ENCODE results near the gene STEAP1. TPM values are rescaled to one million over a fixed set of nuclear protein-coding genes. Genes with fewer than 3 reads are reported as not detected.
"Not testable (repeated sequence)": the region's sequence is repeated elsewhere in the genome, so short reads cannot be mapped to it uniquely, and the experiment has no call there.

Gene STEAP1
- total RNA-seq, 2 donors from 2014 or later: not detected

GRCh38 chr7:90180011-90180585 lies 25.8 kb downstream of the STEAP1 start:
- Mint-ChIP-seq H3K27ac (no peak overlapping the region), H3K4me3 (no peak overlapping the region), H3K4me1 (no peaks in the 10 kb centered on the region), H3K36me3 (ENCODE audit: low read depth) (no peaks in the 10 kb centered on the region), H3K27me3 (peaks cover 11% of the 10 kb centered on the region)
- no peaks in the 10 kb centered on the region for H3K9me3 ChIP-seq (ENCODE audit: control insufficient read depth, low read length, poor library complexity, severe bottlenecking)
- ATAC-seq: no peak
- no peak for DNase-seq

DNA sequence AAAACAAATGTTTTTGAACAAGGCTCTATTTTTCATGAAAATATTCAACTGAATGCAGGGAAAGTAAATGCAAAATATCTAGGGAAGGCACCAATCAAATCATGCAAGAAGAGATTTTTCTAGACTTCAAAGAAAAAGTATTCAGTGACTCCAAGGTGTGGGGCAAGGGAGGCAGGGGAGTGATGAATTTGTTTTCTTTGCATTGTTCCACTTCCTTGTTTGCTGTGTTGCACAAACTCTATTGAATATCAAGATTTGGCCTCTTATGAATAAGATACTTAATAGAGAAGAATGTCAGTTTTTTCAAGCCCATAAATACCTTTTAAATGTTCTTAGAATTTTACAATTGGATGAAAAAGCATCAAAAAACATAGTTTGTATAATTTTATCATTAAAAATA lies 26.4 kb downstream of the STEAP1 start:
- Mint-ChIP-seq H3K27ac (no peak overlapping the region), H3K4me3 (no peak overlapping the region)

DNA sequence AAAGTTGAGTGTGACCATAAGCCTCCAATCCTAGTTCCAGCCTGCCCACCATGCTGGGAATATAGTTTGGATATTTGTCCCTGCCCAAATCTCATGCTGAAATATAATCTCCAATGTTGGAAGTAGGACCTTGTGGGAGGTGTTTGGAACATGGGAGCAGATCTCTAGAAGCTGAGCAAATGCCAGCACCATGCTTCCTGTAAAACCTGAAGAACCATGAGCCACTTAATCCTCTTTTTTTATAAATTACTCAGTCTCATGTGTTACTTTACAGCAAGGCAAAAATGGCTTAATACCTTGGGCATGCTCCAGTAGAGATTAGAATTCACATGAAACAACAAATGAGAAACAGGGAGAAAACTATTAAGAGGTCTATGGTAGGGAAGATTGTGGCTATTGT lies 27.2 kb downstream of the STEAP1 start:
- peaks cover 11% of the 10 kb centered on the region for H3K27me3 Mint-ChIP-seq
- no peak overlapping the region for H3K4me3 Mint-ChIP-seq
- no peaks in the 10 kb centered on the region for H3K9me3 ChIP-seq (ENCODE audit: control insufficient read depth, low read length, poor library complexity, severe bottlenecking)
- no peaks in the 10 kb centered on the region for H3K36me3 Mint-ChIP-seq (ENCODE audit: low read depth)
- no peaks in the 10 kb centered on the region for H3K4me1 Mint-ChIP-seq
- no peak overlapping the region for H3K27ac Mint-ChIP-seq
- DNase-seq (no peak), ATAC-seq (no peak)

More for the DNA sequence above, 26.4 kb downstream of the STEAP1 start:
- no peak for DNase-seq
- Mint-ChIP-seq H3K27me3 (peaks cover 11% of the 10 kb centered on the region), H3K36me3 (ENCODE audit: low read depth) (no peaks in the 10 kb centered on the region), H3K4me1 (no peaks in the 10 kb centered on the region)
- no peaks in the 10 kb centered on the region for H3K9me3 ChIP-seq (ENCODE audit: control insufficient read depth, low read length, poor library complexity, severe bottlenecking)
- no peak for ATAC-seq

DNA sequence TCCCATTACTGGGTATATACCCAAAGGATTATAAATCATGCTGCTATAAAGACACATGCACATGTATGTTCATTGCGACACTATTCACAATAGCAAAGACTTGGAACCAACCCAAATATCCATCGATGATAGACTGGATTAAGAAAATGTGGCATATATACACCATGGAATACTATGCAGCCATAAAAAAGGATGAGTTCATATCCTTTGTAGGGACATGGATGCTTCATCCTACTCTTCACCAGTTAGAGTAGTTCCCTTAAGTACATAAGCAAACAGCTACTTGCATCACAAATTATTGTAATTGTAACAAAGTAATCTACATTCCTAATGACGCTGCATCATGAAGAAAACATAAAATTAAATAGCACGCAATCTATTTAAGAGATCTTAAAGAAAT lies 32.0 kb downstream of the STEAP1 start:
- not testable (repeated sequence) for H3K4me3 Mint-ChIP-seq; DNase-seq; H3K36me3 Mint-ChIP-seq (ENCODE audit: low read depth); H3K27ac Mint-ChIP-seq; H3K9me3 ChIP-seq (ENCODE audit: control insufficient read depth, low read length, poor library complexity, severe bottlenecking); ATAC-seq; H3K4me1 Mint-ChIP-seq
- peaks cover 11% of the 10 kb centered on the region for H3K27me3 Mint-ChIP-seq

DNA sequence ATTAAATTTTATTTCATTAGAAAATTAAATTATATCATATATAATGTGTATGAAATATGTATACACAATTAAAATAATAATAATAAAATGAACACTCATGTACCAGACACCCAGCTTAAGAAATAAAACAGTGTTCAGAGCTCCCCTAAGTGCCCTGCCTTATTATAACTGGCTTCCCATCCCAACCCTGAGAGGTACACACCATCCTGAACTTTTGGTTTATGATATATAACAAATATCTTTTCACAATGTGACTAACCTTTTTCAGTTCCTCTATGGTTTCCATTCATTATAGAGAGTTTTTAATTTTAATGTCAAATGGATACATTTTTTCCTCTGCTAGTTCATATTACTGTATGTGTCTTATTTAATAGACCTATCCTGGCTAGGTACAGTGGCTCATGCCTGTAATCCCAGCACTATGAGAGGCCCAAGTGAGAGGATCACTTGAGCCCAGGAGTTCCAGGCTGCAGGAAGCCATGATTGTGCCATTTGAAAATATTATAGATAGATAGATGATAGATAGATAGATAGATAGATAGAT lies 33.3 kb downstream of the STEAP1 start:
- Mint-ChIP-seq H3K4me3 (no peak overlapping the region), H3K27me3 (peaks cover 6% of the 10 kb centered on the region), H3K4me1 (no peaks in the 10 kb centered on the region), H3K36me3 (ENCODE audit: low read depth) (no peaks in the 10 kb centered on the region), H3K27ac (no peak overlapping the region)
- no peak for DNase-seq
- no peak for ATAC-seq
- peaks cover 1% of the 10 kb centered on the region for H3K9me3 ChIP-seq (ENCODE audit: control insufficient read depth, low read length, poor library complexity, severe bottlenecking)

DNA sequence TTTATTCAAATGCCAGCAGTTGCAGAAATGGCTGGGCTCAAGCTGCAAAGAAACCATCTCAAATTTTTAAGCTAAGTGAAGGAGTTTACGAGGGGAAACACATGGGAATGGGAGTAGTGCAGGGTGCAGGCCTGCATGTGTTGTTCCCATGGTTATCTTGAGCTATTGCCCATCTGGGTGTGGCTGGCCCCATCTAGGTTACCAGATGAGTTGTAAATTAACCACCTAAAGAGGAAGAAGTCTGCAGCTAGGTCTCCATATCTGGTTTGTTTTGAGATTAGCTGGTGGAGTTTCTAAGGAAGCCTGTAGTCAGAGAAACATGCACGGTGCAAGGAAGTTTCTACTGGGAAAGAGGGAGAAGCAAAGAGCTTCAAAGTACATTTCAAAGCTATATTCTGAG lies 34.0 kb downstream of the STEAP1 start:
- DNase-seq: no peak
- no peak for ATAC-seq
- no peak overlapping the region for H3K27ac Mint-ChIP-seq
- peaks cover 6% of the 10 kb centered on the region for H3K27me3 Mint-ChIP-seq
- no peaks in the 10 kb centered on the region for H3K36me3 Mint-ChIP-seq (ENCODE audit: low read depth)
- no peaks in the 10 kb centered on the region for H3K4me1 Mint-ChIP-seq
- no peak overlapping the region for H3K4me3 Mint-ChIP-seq
- peaks cover 5% of the 10 kb centered on the region for H3K9me3 ChIP-seq (ENCODE audit: control insufficient read depth, low read length, poor library complexity, severe bottlenecking)

DNA sequence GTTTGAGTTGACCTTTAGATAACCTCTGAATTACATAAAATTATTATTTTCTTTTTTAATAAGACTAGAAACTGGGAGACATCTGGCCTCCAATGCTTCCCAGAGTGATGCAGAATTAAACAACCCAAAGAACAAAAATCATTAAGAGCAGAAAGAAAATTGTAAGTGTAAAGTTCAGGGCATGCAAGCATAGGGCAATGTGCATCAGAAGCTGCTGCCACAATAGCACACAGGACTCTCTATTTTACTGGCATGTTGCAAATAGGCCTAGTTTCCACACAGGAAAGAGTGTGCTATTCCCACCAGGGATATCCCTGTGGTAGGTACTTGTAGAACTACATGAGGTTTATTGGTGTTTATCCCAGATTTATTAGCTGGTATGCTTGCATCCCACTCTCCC lies 36.7 kb downstream of the STEAP1 start:
- DNase-seq: no peak
- Mint-ChIP-seq H3K27ac (no peak overlapping the region), H3K36me3 (ENCODE audit: low read depth) (no peaks in the 10 kb centered on the region), H3K4me1 (no peaks in the 10 kb centered on the region), H3K27me3 (no peaks in the 10 kb centered on the region), H3K4me3 (no peak overlapping the region)
- ATAC-seq: no peak
- H3K9me3 ChIP-seq (ENCODE audit: control insufficient read depth, low read length, poor library complexity, severe bottlenecking): peaks cover 5% of the 10 kb centered on the region

DNA sequence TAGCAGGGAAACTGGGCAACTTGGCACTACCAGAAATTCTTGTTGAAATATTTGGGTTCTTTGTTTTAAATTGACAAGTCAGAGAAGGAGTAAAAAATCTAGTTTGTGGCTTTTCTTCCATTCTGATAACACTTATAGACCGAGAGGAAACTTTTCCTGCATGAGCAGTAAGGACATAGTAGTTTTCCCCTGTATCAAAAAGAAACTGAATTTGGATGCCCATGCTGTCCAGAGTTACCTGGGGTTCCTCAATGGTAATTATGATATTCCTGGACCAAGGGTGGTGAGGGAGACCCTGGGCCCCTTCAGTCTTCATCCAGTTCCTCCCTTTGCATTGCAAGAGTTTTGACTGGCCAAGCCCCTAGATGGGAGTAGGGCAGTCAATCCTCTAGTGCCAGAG lies 37.4 kb downstream of the STEAP1 start:
- no peak for ATAC-seq
- no peak for DNase-seq
- no peak overlapping the region for H3K27ac Mint-ChIP-seq
- no peaks in the 10 kb centered on the region for H3K27me3 Mint-ChIP-seq
- H3K9me3 ChIP-seq (ENCODE audit: control insufficient read depth, low read length, poor library complexity, severe bottlenecking): peaks cover 5% of the 10 kb centered on the region
- no peaks in the 10 kb centered on the region for H3K4me1 Mint-ChIP-seq
- no peaks in the 10 kb centered on the region for H3K36me3 Mint-ChIP-seq (ENCODE audit: low read depth)
- no peak overlapping the region for H3K4me3 Mint-ChIP-seq

GRCh38 chr7:90192876-90193750 lies 38.8 kb downstream of the STEAP1 start:
- ATAC-seq: no peak
- H3K27ac Mint-ChIP-seq: no peak overlapping the region
- H3K4me1 Mint-ChIP-seq: no peaks in the 10 kb centered on the region
- no peak overlapping the region for H3K4me3 Mint-ChIP-seq
- DNase-seq: no peak
- H3K27me3 Mint-ChIP-seq: no peaks in the 10 kb centered on the region
- H3K9me3 ChIP-seq (ENCODE audit: control insufficient read depth, low read length, poor library complexity, severe bottlenecking): peaks cover 5% of the 10 kb centered on the region
- H3K36me3 Mint-ChIP-seq (ENCODE audit: low read depth): no peaks in the 10 kb centered on the region

DNA sequence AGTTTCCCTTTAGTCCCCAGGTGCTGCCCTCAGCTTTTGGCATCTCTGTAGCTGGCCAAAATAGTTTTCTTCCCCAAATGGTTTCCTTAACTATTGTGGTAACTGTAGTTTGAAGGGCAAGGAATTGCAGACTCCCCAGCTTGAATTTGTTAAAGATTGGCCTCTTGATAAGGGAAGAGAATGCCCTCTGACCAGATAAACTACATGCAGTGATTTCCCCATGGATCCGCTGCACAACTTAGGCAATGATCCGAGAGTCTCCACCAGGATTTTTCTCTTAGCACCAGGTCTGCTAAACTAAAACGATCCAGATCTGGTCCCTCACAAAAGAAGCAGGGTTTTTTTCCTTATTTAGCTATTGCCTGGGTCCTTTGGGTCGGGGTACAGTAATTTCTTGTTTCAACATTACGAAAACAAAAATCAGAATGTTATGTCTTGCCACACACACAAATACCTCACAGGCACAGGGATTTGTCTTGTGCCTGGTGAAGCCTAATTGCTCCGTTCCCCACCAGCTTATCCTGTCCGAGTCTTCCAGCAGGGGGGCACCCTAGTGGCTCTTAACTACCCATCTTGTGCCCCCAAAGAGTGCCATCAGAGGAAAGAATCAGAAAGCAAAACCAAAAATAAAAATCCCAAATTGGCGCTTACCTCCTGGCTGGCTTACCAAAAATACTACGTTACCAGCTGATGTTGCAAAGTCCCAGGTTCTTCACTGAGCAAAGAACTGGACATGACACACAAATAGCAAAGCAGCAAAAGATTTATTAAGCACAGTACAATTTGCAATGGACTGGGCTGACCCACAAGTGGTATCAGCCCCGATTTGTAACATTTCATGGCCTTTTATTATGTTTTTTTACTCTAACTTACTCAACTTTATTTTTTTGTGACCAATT lies 40.9 kb downstream of the STEAP1 start:
- Mint-ChIP-seq H3K36me3 (ENCODE audit: low read depth) (no peaks in the 10 kb centered on the region), H3K4me3 (no peak overlapping the region), H3K27me3 (no peaks in the 10 kb centered on the region), H3K27ac (no peak overlapping the region), H3K4me1 (no peaks in the 10 kb centered on the region)
- no peak for DNase-seq
- no peak for ATAC-seq
- H3K9me3 ChIP-seq (ENCODE audit: control insufficient read depth, low read length, poor library complexity, severe bottlenecking): peaks cover 5% of the 10 kb centered on the region

- DNase-seq (no peak), ATAC-seq (no peak)
- no peaks in the 10 kb centered on the region for H3K9me3 ChIP-seq (ENCODE audit: control insufficient read depth, low read length, poor library complexity, severe bottlenecking)
- Mint-ChIP-seq H3K4me1 (no peaks in the 10 kb centered on the region), H3K4me3 (no peak overlapping the region), H3K27me3 (no peaks in the 10 kb centered on the region), H3K27ac (no peak overlapping the region), H3K36me3 (ENCODE audit: low read depth) (no peaks in the 10 kb centered on the region)
Observed at GRCh38 chr7:90201500-90202195, 47.4 kb downstream of the STEAP1 start.

DNA sequence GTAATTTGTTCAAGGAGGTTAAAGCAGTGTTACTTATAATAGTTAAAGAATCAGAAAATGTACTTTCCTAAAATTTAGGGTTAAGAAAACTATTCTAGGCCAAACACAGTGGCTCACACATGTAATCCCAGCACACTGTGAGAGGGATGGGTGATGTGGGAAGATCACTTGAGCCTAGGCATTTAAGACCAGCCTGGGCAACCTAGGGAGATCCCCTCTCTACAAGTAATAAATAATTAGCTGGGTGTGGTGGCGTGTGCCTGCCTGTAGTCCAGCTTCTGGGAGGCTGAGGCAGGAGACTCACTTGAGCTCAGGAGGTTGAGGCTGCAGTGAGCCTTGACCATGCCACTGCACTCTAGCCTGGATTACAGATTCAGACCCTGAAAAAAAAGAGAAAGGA lies 53.7 kb downstream of the STEAP1 start:
- Mint-ChIP-seq H3K4me1 (peaks cover 3% of the 10 kb centered on the region), H3K27ac (no peak overlapping the region), H3K27me3 (peaks cover 10% of the 10 kb centered on the region), H3K36me3 (ENCODE audit: low read depth) (no peaks in the 10 kb centered on the region), H3K4me3 (no peak overlapping the region)
- DNase-seq: no peak
- no peak for ATAC-seq
- H3K9me3 ChIP-seq (ENCODE audit: control insufficient read depth, low read length, poor library complexity, severe bottlenecking): no peaks in the 10 kb centered on the region
